Osteoblast (primary cell): ENCODE data around the gene ZNRF4. TPM values are rescaled to one million over a fixed set of nuclear protein-coding genes. Genes with fewer than 3 reads are reported as not detected.

ENCODE experiments used
- DNase-seq: peaks from one replicate; pipeline ENCODE4 v3.0.0; 2011; ENCODE audit warnings: low spot score, mixed read lengths; ENCODE audit not compliant: insufficient read length; ENCODE audit errors: missing footprints
- H2AFZ ChIP-seq: 2 replicates; pipeline ENCODE4 v1.6.0; 2011; ENCODE audit warnings: mild to moderate bottlenecking, low read length
- H3K27ac ChIP-seq: 2 replicates; pipeline ENCODE4 v1.5.1; 2011; ENCODE audit warnings: mild to moderate bottlenecking, low read depth, low read length, moderate library complexity
- H3K27me3 ChIP-seq: 2 replicates; pipeline ENCODE4 v1.6.0; 2012; ENCODE audit warnings: mild to moderate bottlenecking, control low read depth, inconsistent platforms, low read length, moderate library complexity; ENCODE audit not compliant: insufficient read depth
- H3K36me3 ChIP-seq: 2 replicates; pipeline ENCODE4 v1.5.1; 2011; ENCODE audit warnings: mild to moderate bottlenecking, low read length, control low read depth, moderate library complexity; ENCODE audit not compliant: insufficient read depth
- H3K4me1 ChIP-seq: 2 replicates; pipeline ENCODE4 v1.5.1; 2011; ENCODE audit warnings: mild to moderate bottlenecking, low read length, control low read depth, moderate library complexity; ENCODE audit not compliant: insufficient read depth
- H3K4me2 ChIP-seq: 2 replicates; pipeline ENCODE4 v1.6.0; 2011; ENCODE audit warnings: mild to moderate bottlenecking, low read length; ENCODE audit not compliant: insufficient read depth
- H3K4me3 ChIP-seq: fragments of 200-600 bp; sonication (generic); 3 replicates; pipeline ENCODE4 v1.5.1; 2012; ENCODE audit warnings: mild to moderate bottlenecking, low read length, inconsistent platforms; ENCODE audit not compliant: insufficient read depth
- H3K79me2 ChIP-seq: 2 replicates; pipeline ENCODE4 v1.6.0; 2012; ENCODE audit warnings: mild to moderate bottlenecking, low read length, control low read depth, inconsistent platforms; ENCODE audit not compliant: insufficient read depth
- H3K9me3 ChIP-seq: 2 replicates; pipeline ENCODE4 v1.5.1; 2011; ENCODE audit warnings: low read depth, low read length, control low read depth
- H4K20me1 ChIP-seq: 2 replicates; pipeline ENCODE4 v1.6.0; 2012; ENCODE audit warnings: mild to moderate bottlenecking, low read length, control low read depth; ENCODE audit not compliant: insufficient read depth
- total RNA-seq: library from RNA; depleted of rRNA; stranded (reverse); fragments of >200 nt; gene quantifications from 2 replicates; pipeline ENCODE4 v1.2.3, GENCODE V29; 2012
- TF ChIP-seq, protein P1 (sequence below): IDR thresholded peaks from 2 replicates; pipeline ENCODE4 v1.5.1; 2011; ENCODE audit warnings: mild to moderate bottlenecking, low read depth, low read length, moderate library complexity; ENCODE audit errors: extremely low read depth

The ZNRF4 gene
- total RNA-seq, 1 donor = not detected

DNA sequence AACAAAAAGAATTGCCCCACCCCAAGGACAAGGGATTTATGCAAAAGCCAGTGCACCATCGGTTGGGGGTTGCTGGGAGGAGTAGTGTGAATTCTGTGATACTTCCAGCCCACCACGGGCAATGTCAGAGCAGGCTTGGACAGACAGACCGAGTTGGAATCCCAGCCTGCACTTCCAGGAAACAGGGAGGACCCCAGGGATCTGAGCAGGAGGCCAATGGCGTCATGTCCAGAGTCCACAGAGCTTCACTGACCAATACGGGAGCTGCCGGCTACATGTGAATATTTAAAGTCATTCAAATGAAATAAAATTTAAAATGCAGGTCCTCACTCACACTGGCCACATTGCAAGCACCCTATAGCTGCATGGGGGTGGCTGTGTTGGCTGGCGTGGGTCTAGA lies 10.9 kb downstream of the ZNRF4 start:
- Histone ChIP-seq H3K79me2 (no peaks in the 10 kb centered on the region), H4K20me1 (no peaks in the 10 kb centered on the region), H3K9me3 (no peaks in the 10 kb centered on the region), H2AFZ (no peak overlapping the region), H3K27ac (no peak overlapping the region), H3K4me2 (no peak overlapping the region), H3K27me3 (peaks cover 9% of the 10 kb centered on the region), H3K4me3 (no peak overlapping the region), H3K36me3 (no peaks in the 10 kb centered on the region), H3K4me1 (no peaks in the 10 kb centered on the region)
- DNase-seq = no peak
- TF ChIP-seq, protein P1, sequence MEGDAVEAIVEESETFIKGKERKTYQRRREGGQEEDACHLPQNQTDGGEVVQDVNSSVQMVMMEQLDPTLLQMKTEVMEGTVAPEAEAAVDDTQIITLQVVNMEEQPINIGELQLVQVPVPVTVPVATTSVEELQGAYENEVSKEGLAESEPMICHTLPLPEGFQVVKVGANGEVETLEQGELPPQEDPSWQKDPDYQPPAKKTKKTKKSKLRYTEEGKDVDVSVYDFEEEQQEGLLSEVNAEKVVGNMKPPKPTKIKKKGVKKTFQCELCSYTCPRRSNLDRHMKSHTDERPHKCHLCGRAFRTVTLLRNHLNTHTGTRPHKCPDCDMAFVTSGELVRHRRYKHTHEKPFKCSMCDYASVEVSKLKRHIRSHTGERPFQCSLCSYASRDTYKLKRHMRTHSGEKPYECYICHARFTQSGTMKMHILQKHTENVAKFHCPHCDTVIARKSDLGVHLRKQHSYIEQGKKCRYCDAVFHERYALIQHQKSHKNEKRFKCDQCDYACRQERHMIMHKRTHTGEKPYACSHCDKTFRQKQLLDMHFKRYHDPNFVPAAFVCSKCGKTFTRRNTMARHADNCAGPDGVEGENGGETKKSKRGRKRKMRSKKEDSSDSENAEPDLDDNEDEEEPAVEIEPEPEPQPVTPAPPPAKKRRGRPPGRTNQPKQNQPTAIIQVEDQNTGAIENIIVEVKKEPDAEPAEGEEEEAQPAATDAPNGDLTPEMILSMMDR = no peak

GRCh38 chr19:5466814-5467291 lies 11.6 kb downstream of the ZNRF4 start:
- H4K20me1 ChIP-seq = no peaks in the 10 kb centered on the region
- no peak overlapping the region for H3K27ac ChIP-seq
- H3K79me2 ChIP-seq = no peaks in the 10 kb centered on the region
- TF ChIP-seq, protein P1 = no peak
- H3K36me3 ChIP-seq = no peaks in the 10 kb centered on the region
- no peak for DNase-seq
- no peak overlapping the region for H3K4me2 ChIP-seq
- H3K9me3 ChIP-seq = no peaks in the 10 kb centered on the region
- H3K4me3 ChIP-seq = no peak overlapping the region
- peaks cover 9% of the 10 kb centered on the region for H3K27me3 ChIP-seq
- H3K4me1 ChIP-seq = no peaks in the 10 kb centered on the region
- no peak overlapping the region for H2AFZ ChIP-seq

DNA sequence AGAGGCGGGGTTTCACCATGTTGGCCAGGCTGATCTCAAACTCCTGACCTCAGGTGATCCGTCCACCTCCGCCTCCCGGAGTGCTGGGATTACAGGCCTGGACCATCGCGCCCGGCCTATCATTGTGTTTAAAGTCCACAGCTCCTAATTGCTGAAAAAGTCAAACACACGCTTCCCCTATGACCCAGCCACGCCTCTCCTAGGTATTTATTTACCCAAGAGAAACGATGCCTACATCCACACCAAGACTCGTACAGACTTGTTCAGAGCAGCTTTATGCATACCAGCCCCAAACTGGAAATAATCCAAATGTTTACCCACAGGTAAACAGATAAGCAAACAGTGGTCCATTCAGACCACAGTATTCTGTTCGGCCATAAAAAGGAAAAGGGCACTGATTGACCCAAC lies 15.1 kb downstream of the ZNRF4 start:
- Histone ChIP-seq H3K79me2 (no peaks in the 10 kb centered on the region), H4K20me1 (no peaks in the 10 kb centered on the region), H2AFZ (no peak overlapping the region), H3K9me3 (no peaks in the 10 kb centered on the region), H3K27ac (no peak overlapping the region), H3K4me2 (no peak overlapping the region), H3K4me1 (no peaks in the 10 kb centered on the region), H3K36me3 (no peaks in the 10 kb centered on the region), H3K27me3 (peaks cover 13% of the 10 kb centered on the region), H3K4me3 (no peak overlapping the region)
- TF ChIP-seq, protein P1 = no peak
- DNase-seq = no peak

DNA sequence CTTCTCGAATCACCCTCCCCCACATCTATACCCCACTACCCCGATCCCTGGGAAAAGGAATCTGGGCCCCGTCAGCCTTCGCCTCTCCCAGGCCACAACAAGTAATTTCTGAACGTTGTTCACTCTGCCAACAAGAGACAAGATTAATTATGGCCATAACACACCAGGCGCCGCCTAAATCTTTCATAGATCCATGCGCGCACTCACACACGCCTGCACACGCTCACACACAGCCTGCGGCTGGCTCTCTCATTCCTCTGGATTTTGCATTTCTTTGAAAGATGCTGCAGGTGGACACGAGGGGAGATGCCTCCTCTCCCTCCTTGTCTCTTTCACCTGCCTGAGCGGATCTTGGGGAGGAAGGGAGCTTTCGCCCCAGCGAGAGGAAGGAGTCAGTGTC lies 17.1 kb downstream of the ZNRF4 start:
- Histone ChIP-seq H3K9me3 (no peaks in the 10 kb centered on the region), H3K27me3 (peaks cover 10% of the 10 kb centered on the region), H2AFZ (no peak overlapping the region), H3K4me3 (no peak overlapping the region), H3K27ac (no peak overlapping the region), H3K79me2 (no peaks in the 10 kb centered on the region), H3K4me2 (no peak overlapping the region), H3K36me3 (no peaks in the 10 kb centered on the region), H4K20me1 (no peaks in the 10 kb centered on the region), H3K4me1 (no peaks in the 10 kb centered on the region)
- TF ChIP-seq, protein P1 = no peak
- DNase-seq = no peak
